SU-DHL-6 (cell line): Measurements from ENCODE around the gene COL23A1.

Source experiments
- H2AFZ ChIP-seq: fragments of 200-600 bp; sonication (generic); 2 replicates; pipeline ENCODE4 v1.6.1; 2014; ENCODE audit warnings: low read depth, mild to moderate bottlenecking, moderate library complexity, mixed read lengths, antibody characterized with exemption, low read length; ENCODE audit not compliant: severe bottlenecking
- H3F3A ChIP-seq: fragments of 200-600 bp; shearing (Covaris generic); 2 replicates; pipeline ENCODE4 v1.6.0; 2016; ENCODE audit warnings: antibody characterized with exemption, mild to moderate bottlenecking; ENCODE audit not compliant: insufficient read depth
- H3K27ac ChIP-seq: fragments of 200-600 bp; sonication (generic); 2 replicates; pipeline ENCODE4 v1.5.1; 2016; ENCODE audit warnings: low read depth, mild to moderate bottlenecking, low read length, moderate library complexity, mixed read lengths
- H3K27me3 ChIP-seq: fragments of 200-600 bp; sonication (generic), shearing (Covaris generic); 2 replicates; pipeline ENCODE4 v1.6.0; 2014; ENCODE audit warnings: mild to moderate bottlenecking, low read length
- H3K36me3 ChIP-seq: fragments of 200-600 bp; sonication (generic); 2 replicates; pipeline ENCODE4 v1.6.1; 2014; ENCODE audit warnings: mild to moderate bottlenecking, low read length, mixed read lengths
- H3K4me2 ChIP-seq: fragments of 300-600, 200-600 bp; shearing (Covaris generic), sonication (generic); 2 replicates; pipeline ENCODE4 v1.6.0; 2014; ENCODE audit warnings: low read length, low read depth, mild to moderate bottlenecking; ENCODE audit not compliant: poor library complexity, severe bottlenecking
- H3K4me3 ChIP-seq: fragments of 200-600 bp; sonication (generic); 2 replicates; pipeline ENCODE4 v1.5.1; 2014; ENCODE audit warnings: antibody characterized with exemption, low read length, mild to moderate bottlenecking, mixed read lengths; ENCODE audit not compliant: insufficient read depth, poor library complexity, severe bottlenecking
- H3K79me2 ChIP-seq: fragments of 200-600 bp; sonication (generic); 2 replicates; pipeline ENCODE4 v1.6.1; 2014; ENCODE audit warnings: mild to moderate bottlenecking, low read length, moderate library complexity; ENCODE audit not compliant: insufficient read depth
- H3K9ac ChIP-seq: fragments of 200-600 bp; sonication (generic); 2 replicates; pipeline ENCODE4 v1.7.0; 2014; ENCODE audit warnings: mild to moderate bottlenecking, low read length
- H3K9me2 ChIP-seq: fragments of 200-600 bp; sonication (generic); replicated peaks from 2 replicates; pipeline ENCODE4 v1.6.1; 2014; ENCODE audit warnings: low read length; ENCODE audit not compliant: insufficient read depth
- H3K9me3 ChIP-seq: fragments of 200-600 bp; sonication (generic); 2 replicates; pipeline ENCODE4 v1.6.1; 2014; ENCODE audit warnings: low read length, mixed read lengths; ENCODE audit not compliant: insufficient read depth
- H4K20me1 ChIP-seq: fragments of 200-600 bp; sonication (generic); 2 replicates; pipeline ENCODE4 v1.6.1; 2014; ENCODE audit warnings: low read depth, mild to moderate bottlenecking, antibody characterized with exemption, low read length, moderate library complexity, mixed read lengths
- CTCF ChIP-seq: fragments of 200-600 bp; sonication (generic); IDR thresholded peaks from one replicate; pipeline ENCODE4 v1.5.1; 2017; ENCODE audit warnings: antibody characterized with exemption, mild to moderate bottlenecking, low read length, moderate library complexity; ENCODE audit not compliant: insufficient read depth, poor library complexity, severe bottlenecking
- EZH2phosphoT487 ChIP-seq: fragments of 200-600 bp; sonication (generic), shearing (Covaris generic); conservative IDR thresholded peaks from 2 replicates; pipeline ENCODE4 v1.6.1; 2018; ENCODE audit warnings: mild to moderate bottlenecking, antibody characterized with exemption, low read length, moderate library complexity, mixed read lengths

COL23A1 gene

GRCh38 chr5:178438796-178439195 lies 151.4 kb downstream of the COL23A1 start:
- TF ChIP-seq EZH2phosphoT487 (no peak), CTCF (no peak)
- H3F3A ChIP-seq: no peaks in the 10 kb centered on the region
- no peak overlapping the region for H3K4me3 ChIP-seq
- H3K27ac ChIP-seq: no peak overlapping the region
- H3K79me2 ChIP-seq: no peaks in the 10 kb centered on the region
- no peaks in the 10 kb centered on the region for H3K27me3 ChIP-seq
- H3K4me2 ChIP-seq: no peak overlapping the region
- no peaks in the 10 kb centered on the region for H3K36me3 ChIP-seq
- no peaks in the 10 kb centered on the region for H3K9me2 ChIP-seq
- no peak overlapping the region for H2AFZ ChIP-seq
- H3K9me3 ChIP-seq: no peaks in the 10 kb centered on the region
- no peaks in the 10 kb centered on the region for H4K20me1 ChIP-seq
- no peak overlapping the region for H3K9ac ChIP-seq

GRCh38 chr5:178437386-178438075 lies 152.7 kb downstream of the COL23A1 start:
- TF ChIP-seq CTCF (no peak), EZH2phosphoT487 (no peak)
- Histone ChIP-seq H3K79me2 (no peaks in the 10 kb centered on the region), H3K9me2 (no peaks in the 10 kb centered on the region), H3K9ac (no peak overlapping the region), H3K4me3 (no peak overlapping the region), H2AFZ (no peak overlapping the region), H4K20me1 (no peaks in the 10 kb centered on the region), H3K9me3 (no peaks in the 10 kb centered on the region), H3K36me3 (no peaks in the 10 kb centered on the region), H3K27ac (no peak overlapping the region), H3F3A (no peaks in the 10 kb centered on the region), H3K4me2 (no peak overlapping the region), H3K27me3 (no peaks in the 10 kb centered on the region)

GRCh38 chr5:178436326-178436940 lies 153.8 kb downstream of the COL23A1 start:
- no peaks in the 10 kb centered on the region for H3F3A ChIP-seq
- TF ChIP-seq EZH2phosphoT487 (no peak), CTCF (no peak)
- no peaks in the 10 kb centered on the region for H3K27me3 ChIP-seq

More at GRCh38 chr5:178436326-178436940, 153.8 kb downstream of the COL23A1 start:
- Histone ChIP-seq H3K27ac (no peak overlapping the region), H3K9me3 (no peaks in the 10 kb centered on the region), H3K9me2 (no peaks in the 10 kb centered on the region), H2AFZ (no peak overlapping the region), H3K36me3 (no peaks in the 10 kb centered on the region), H3K4me3 (no peak overlapping the region), H4K20me1 (no peaks in the 10 kb centered on the region), H3K79me2 (no peaks in the 10 kb centered on the region), H3K9ac (no peak overlapping the region), H3K4me2 (no peak overlapping the region)
